Lower leg skin (tissue), 4 donors: Measurements from ENCODE around the gene RTN4RL1. TPM values are rescaled to one million over a fixed set of nuclear protein-coding genes. Genes with fewer than 3 reads are reported as not detected.

Experiments
- DNase-seq, 2 donors: peaks; one replicate each; pipeline ENCODE4 v3.0.0-alpha.2; 2019; ENCODE audit warnings: low spot score in 2 of 2
- H3K4me3 ChIP-seq: fragments of 200-600 bp; sonication (generic); 2 replicates; pipeline ENCODE4 v1.5.1; 2017; ENCODE audit warnings: mild to moderate bottlenecking, low read depth; ENCODE audit not compliant: poor library complexity, severe bottlenecking
- POLR2A ChIP-seq, 2 donors: fragments of 450-650 bp; IDR thresholded peaks; one replicate each; pipeline ENCODE4 v1.6.1; 2016 to 2017; ENCODE audit warnings: antibody characterized with exemption in 2 of 2, mild to moderate bottlenecking in 1 of 2, moderate library complexity in 1 of 2
- WGBS, 2 donors: methylation state at CpG; one replicate each; pipeline ENCODE4 v1.1.5; 2018; 5-methylcytosine and 5-hydroxymethylcytosine counted together
- intact Hi-C: fragments of 100-400 bp; cut with DNase I; formaldehyde crosslinking; loops from one replicate; pipeline ENCODE4 v1.15.0; 2023; ENCODE audit warnings: low total_unique reads
- total RNA-seq, 4 donors: library from RNA; depleted of rRNA; stranded (reverse); fragments of >200 nt; gene quantifications; one replicate each; pipeline ENCODE4 v1.1.0, GENCODE V29; 2016
- TF ChIP-seq, protein P1 (sequence below), 3 donors: fragments of 450-650 bp; IDR thresholded peaks; one replicate each; pipeline ENCODE4 v1.5.1; 2016; ENCODE audit warnings: antibody characterized with exemption in 3 of 3, mild to moderate bottlenecking in 3 of 3, moderate library complexity in 2 of 3

RTN4RL1 gene
- total RNA-seq, 4 donors from 2014 or later, result 19.1 to 31.5 (median 27.6) TPM

DNA sequence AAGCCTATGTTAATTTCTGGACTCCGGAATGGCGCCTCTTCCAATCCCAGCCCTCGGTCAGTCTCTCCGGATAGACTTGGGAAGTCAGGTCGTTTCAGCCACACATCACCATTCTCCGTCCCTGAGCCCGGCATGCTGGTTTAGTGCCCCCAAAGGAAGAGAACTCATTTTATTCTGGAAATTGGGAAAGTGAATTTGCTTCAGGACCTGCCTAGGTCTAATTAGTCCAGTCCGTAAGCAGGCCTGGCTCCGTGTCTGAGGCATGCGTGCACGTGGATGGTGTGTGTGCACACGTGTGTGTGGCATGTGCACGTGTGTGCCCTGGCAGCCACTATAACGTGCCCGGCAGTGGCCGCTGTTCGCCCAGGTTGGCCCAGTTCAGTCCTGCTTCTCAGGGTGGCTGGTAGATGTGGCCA, 117.9 kb downstream of the RTN4RL1 start:
- no peak overlapping the region for H3K4me3 ChIP-seq
- no peak for DNase-seq
- WGBS, 2 donors, result 70 to 71% methylated on average over 15 to 17 of the region's 17 CpGs
- TF ChIP-seq POLR2A (IDR thresholded peaks at IDR 0.05), result no peak
- TF ChIP-seq, protein P1, sequence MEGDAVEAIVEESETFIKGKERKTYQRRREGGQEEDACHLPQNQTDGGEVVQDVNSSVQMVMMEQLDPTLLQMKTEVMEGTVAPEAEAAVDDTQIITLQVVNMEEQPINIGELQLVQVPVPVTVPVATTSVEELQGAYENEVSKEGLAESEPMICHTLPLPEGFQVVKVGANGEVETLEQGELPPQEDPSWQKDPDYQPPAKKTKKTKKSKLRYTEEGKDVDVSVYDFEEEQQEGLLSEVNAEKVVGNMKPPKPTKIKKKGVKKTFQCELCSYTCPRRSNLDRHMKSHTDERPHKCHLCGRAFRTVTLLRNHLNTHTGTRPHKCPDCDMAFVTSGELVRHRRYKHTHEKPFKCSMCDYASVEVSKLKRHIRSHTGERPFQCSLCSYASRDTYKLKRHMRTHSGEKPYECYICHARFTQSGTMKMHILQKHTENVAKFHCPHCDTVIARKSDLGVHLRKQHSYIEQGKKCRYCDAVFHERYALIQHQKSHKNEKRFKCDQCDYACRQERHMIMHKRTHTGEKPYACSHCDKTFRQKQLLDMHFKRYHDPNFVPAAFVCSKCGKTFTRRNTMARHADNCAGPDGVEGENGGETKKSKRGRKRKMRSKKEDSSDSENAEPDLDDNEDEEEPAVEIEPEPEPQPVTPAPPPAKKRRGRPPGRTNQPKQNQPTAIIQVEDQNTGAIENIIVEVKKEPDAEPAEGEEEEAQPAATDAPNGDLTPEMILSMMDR (IDR thresholded peaks at IDR 0.05), result no peak
- intact Hi-C loops, result loop anchor here (5.0 kb wide), 1 partner anchor 120 kb away; the partner anchor contains the start of gene RTN4RL1

DNA sequence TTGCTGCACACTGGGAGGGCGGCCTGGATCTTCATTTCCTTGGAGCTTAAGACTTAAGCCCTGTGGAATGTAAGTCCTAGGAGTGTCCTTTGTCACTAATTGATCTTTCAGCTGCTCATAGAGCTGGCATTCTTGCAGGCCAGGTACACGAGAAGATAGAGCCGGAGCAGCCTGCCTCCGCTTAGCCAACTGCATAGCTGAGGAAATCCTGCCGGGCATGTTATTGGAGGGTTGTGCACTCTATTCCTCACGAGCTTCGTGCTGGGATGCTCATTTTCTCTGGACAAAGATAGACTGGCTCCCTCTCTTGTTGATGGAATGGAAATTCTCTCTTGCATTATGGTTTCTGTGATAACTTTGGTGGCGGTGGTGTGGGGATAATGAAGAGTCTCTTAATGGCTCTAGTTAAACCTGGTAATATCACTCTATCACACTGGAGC, 118.5 kb downstream of the RTN4RL1 start:
- 60 to 62% methylated on average over 8 of the region's 8 CpGs for WGBS, 2 donors
- DNase-seq, result no peak
- H3K4me3 ChIP-seq, result no peak overlapping the region
- intact Hi-C loops, result loop anchor here (5.0 kb wide), 1 partner anchor 121 kb away; the partner anchor contains the start of gene RTN4RL1
- TF ChIP-seq POLR2A (IDR thresholded peaks at IDR 0.05), result no peak
- TF ChIP-seq, protein P1 (IDR thresholded peaks at IDR 0.05), result no peak

DNA sequence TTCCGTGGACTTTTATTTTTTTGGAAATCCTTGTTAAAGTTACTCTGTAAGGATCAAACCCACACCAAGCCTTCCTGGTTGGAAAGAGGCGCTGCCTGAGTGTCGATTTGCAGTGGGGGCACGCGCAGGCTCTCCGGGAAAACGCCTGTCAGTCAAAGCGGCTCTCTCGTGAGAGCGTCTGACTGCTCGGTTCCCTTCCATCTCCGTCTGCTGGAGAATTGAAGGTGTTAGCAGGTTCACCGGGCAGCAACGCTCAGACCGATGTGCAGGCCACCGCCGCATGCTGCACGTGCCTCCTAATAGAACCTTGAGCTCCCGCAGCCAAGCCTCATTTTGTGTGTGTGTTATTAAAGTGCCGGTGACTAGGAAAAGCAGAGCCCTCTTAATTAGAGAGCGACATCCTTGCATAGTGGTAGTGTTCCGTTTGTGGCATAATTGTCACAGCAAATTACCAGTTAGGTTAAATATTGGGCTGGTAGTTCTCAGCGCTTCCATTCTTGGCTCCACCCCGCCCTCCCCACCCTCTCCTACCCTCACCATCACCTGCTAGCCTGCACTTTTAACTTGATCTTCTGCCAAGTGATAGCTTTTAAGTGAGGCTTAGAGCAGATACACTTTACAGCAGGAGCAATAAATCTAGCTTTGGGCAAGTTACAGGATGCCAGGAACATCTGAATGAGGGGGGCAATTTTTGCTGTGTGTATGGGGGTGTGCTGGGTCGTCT, 119.8 kb downstream of the RTN4RL1 start:
- intact Hi-C loops, result loop anchor here (5.0 kb wide), 1 partner anchor 122 kb away; the partner anchor contains the start of gene RTN4RL1
- TF ChIP-seq, protein P1 (IDR thresholded peaks at IDR 0.05), result no peak
- no peak for TF ChIP-seq POLR2A (IDR thresholded peaks at IDR 0.05)
- no peak overlapping the region for H3K4me3 ChIP-seq
- DNase-seq, result no peak
- 20 to 23% methylated on average over 25 of the region's 25 CpGs for WGBS, 2 donors

GRCh38 chr17:1904273-1905182, 120.6 kb downstream of the RTN4RL1 start:
- intact Hi-C loops, result loop anchor here (5.0 kb wide), 1 partner anchor 123 kb away; the partner anchor contains the start of gene RTN4RL1
- no peak for DNase-seq
- WGBS, 2 donors, result 70 to 76% methylated on average over 17 of the region's 17 CpGs
- no peak overlapping the region for H3K4me3 ChIP-seq
- TF ChIP-seq, protein P1 (IDR thresholded peaks at IDR 0.05), result no peak
- TF ChIP-seq POLR2A (IDR thresholded peaks at IDR 0.05), result no peak

DNA sequence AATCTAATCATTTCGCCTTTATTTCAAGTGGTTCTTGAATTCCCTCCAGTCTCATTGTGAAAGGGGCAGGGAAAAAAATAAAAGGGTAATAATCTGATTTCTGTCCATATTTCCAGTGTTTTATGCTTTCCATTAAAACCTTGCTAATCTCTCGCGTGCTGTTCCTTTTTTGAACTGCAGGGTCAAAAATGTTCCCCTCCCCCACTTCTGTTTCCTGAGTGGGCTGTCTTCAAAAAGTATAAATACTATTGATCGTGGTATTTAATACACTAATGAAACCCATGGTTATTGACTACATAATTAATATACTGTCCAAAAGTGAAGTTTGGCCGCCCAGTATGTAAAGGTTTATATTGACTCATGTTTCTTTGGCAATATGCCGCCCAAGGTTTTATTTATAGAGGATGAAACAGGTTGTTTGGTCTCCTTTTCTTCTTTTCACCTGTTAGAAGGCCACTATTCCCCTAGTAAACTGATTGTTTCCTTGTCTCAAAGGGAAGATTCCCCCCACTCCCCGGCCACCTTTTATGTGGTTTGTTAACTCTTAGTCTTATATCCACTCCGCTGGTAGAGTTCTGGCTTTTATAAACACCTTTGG, 125.6 kb downstream of the RTN4RL1 start:
- no peak for DNase-seq
- intact Hi-C loops, result no loop called here
- H3K4me3 ChIP-seq, result no peak overlapping the region
- WGBS, 2 donors, result 88 to 92% methylated on average over 8 of the region's 8 CpGs
- TF ChIP-seq, protein P1 (IDR thresholded peaks at IDR 0.05), result no peak
- no peak for TF ChIP-seq POLR2A (IDR thresholded peaks at IDR 0.05)
